ENCODE results near the gene ADAMTS7. TPM values are rescaled to one million over a fixed set of nuclear protein-coding genes. Genes with fewer than 3 reads are reported as not detected.
"Not testable (repeated sequence)": the region's sequence is repeated elsewhere in the genome, so short reads cannot be mapped to it uniquely, and the experiment has no call there.

ADAMTS7 gene
- total and polyA plus RNA-seq, 2 of the 13 experiments (the other 11 are each of a cell fraction or from before 2014, with no cell fraction given), result 0.09 to 0.12 TPM

DNA sequence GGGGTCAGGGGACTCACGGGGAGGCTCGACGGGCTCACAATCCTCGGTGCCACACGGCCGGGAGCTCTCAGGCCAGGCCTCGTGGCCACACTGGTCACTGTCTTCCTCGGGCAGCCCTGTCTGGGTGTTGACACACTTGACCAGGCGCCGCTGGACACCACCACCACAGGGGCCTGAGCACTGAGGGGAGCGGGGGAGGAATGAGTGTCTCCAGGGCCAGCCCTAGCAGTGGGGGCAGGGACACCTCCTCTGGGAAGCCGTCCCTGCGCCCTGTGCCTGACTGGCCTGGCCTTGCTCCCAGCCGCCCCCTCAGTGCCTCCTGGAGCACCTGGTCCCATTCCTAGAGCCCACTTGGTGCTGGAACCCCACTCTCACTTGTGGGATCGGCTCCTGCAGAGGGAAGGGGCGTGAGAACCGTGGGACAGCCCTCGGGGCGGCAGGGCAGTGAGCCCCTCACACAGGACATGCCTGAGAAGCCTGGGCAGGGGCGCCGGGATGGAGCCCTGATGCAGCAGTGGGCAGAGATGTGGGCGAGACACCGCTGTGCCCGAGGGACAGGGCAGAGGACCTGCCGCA is 48.8 kb downstream of the ADAMTS7 start:
- H3K79me2 ChIP-seq (ENCODE audit: insufficient read depth, low read length); H2AFZ ChIP-seq (ENCODE audit: low read length); POLR2A ChIA-PET; H3K9me3 ChIP-seq (ENCODE audit: low read length); FAIRE-seq; CTCF ChIA-PET (ENCODE audit: low intra/inter-chr PET ratio, low total read pairs); DNase-seq (ENCODE audit: low spot score); H3K27ac ChIP-seq (ENCODE audit: extremely low read length, insufficient read depth, low read length); H3K4me2 ChIP-seq (ENCODE audit: low read depth, low read length); BruUV-seq (replicated peaks); H3K4me3 ChIP-seq (replicated peaks in 1 of 3; ENCODE audit: insufficient read depth in 1 of 3, low read depth in 2 of 3, low read length in 3 of 3); H3K36me3 ChIP-seq (replicated peaks in 1 of 2; ENCODE audit: control insufficient read depth in 1 of 2, insufficient read depth in 2 of 2, low read length in 2 of 2); H3K9ac ChIP-seq (ENCODE audit: insufficient read depth, low read depth, low read length); H4K20me1 ChIP-seq (ENCODE audit: insufficient read depth, low read length); H3K4me1 ChIP-seq (ENCODE audit: insufficient read depth, low read length); ATAC-seq; intact Hi-C loops (cut with micrococcal nuclease; ENCODE audit: unreplicated experiment); H3K27me3 ChIP-seq (ENCODE audit: control insufficient read depth in 1 of 2, insufficient read depth in 2 of 2, low read length in 2 of 2): not testable (repeated sequence)
- WGBS (ENCODE audit: low lambda C conversion rate), result 25% methylated on average over 4 of the region's 25 CpGs
- in situ Hi-C loops (cut with HindIII; ENCODE audit: extremely low pct_ligation_motif_present, low pct_unique_long_range_greater_than_20kb), result loop anchor here (5.0 kb wide), 1 partner anchor 775 kb away; no protein-coding TSS in a partner anchor

DNA sequence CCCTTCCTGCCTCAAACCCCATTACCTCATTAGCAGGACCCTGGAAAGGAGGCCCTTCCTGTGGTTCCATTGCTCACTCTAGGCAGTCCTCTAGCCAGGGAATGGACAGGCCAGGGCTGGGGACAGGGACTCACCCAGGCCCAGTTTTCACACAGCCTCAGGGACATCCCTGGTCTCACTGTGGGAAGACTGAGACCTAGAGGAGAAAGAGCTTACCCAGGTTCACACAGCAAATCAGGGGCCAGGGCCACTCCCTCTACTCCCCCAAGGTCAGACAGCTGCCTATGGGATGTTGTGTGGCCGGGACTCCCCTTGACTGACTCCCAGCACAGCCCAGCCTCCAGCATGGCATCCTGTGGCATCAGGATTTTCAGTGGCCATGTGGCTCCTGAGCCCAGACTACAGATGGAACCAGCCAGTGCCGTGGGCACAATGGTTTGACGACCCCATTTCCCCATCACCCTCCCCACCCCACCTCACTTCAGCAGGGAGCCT is 49.3 kb downstream of the ADAMTS7 start:
- FAIRE-seq (no peak), ATAC-seq (no peak), DNase-seq (ENCODE audit: low spot score) (no peak)
- no TSS peak for BruUV-seq (replicated peaks)
- in situ Hi-C loops (cut with HindIII; ENCODE audit: extremely low pct_ligation_motif_present, low pct_unique_long_range_greater_than_20kb) (loop anchor here (5.0 kb wide), 1 partner anchor 775 kb away; no protein-coding TSS in a partner anchor), intact Hi-C loops (cut with micrococcal nuclease; ENCODE audit: unreplicated experiment) (no loop called here)
- H3K4me3 ChIP-seq (replicated peaks in 1 of 3; ENCODE audit: insufficient read depth in 1 of 3, low read depth in 2 of 3, low read length in 3 of 3), result no peak overlapping the region
- no peaks in the 10 kb centered on the region for H3K36me3 ChIP-seq (replicated peaks in 1 of 2; ENCODE audit: control insufficient read depth in 1 of 2, insufficient read depth in 2 of 2, low read length in 2 of 2)
- no peak overlapping the region for H3K4me2 ChIP-seq (ENCODE audit: low read depth, low read length)
- H2AFZ ChIP-seq (ENCODE audit: low read length), result no peak overlapping the region
- H4K20me1 ChIP-seq (ENCODE audit: insufficient read depth, low read length), result no peaks in the 10 kb centered on the region
- H3K27ac ChIP-seq (ENCODE audit: extremely low read length, insufficient read depth, low read length), result no peak overlapping the region
- no peak overlapping the region for H3K9ac ChIP-seq (ENCODE audit: insufficient read depth, low read depth, low read length)
- CTCF ChIA-PET (ENCODE audit: low intra/inter-chr PET ratio, low total read pairs), result no interaction called here
- POLR2A ChIA-PET, result no interaction called here
- no peaks in the 10 kb centered on the region for H3K79me2 ChIP-seq (ENCODE audit: insufficient read depth, low read length)
- peaks cover 0 to 9% of the 10 kb centered on the region in 2 experiments; a peak in 1 of 5 replicates for H3K27me3 ChIP-seq (ENCODE audit: control insufficient read depth in 1 of 2, insufficient read depth in 2 of 2, low read length in 2 of 2)
- no peaks in the 10 kb centered on the region for H3K9me3 ChIP-seq (ENCODE audit: low read length)
- H3K4me1 ChIP-seq (ENCODE audit: insufficient read depth, low read length), result no peaks in the 10 kb centered on the region
- 0% methylated on average over 1 of the region's 3 CpGs for WGBS (ENCODE audit: low lambda C conversion rate)
- no peak for TF ChIP-seq JDP2 (CRISPR knock-in tag; IDR thresholded peaks at IDR 0.05; ENCODE audit: borderline replicate concordance)
- TF ChIP-seq NR2C2 (CRISPR knock-in tag; IDR thresholded peaks at IDR 0.05; ENCODE audit: borderline replicate concordance), result no peak
- TF ChIP-seq, protein P1, sequence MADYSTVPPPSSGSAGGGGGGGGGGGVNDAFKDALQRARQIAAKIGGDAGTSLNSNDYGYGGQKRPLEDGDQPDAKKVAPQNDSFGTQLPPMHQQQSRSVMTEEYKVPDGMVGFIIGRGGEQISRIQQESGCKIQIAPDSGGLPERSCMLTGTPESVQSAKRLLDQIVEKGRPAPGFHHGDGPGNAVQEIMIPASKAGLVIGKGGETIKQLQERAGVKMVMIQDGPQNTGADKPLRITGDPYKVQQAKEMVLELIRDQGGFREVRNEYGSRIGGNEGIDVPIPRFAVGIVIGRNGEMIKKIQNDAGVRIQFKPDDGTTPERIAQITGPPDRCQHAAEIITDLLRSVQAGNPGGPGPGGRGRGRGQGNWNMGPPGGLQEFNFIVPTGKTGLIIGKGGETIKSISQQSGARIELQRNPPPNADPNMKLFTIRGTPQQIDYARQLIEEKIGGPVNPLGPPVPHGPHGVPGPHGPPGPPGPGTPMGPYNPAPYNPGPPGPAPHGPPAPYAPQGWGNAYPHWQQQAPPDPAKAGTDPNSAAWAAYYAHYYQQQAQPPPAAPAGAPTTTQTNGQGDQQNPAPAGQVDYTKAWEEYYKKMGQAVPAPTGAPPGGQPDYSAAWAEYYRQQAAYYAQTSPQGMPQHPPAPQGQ (CRISPR knock-in tag; IDR thresholded peaks at IDR 0.05; ENCODE audit: borderline replicate concordance), result no peak
- no peak for TF ChIP-seq ZNF282 (IDR thresholded peaks at IDR 0.05; ENCODE audit: partially characterized antibody)
- TF ChIP-seq, protein P2, sequence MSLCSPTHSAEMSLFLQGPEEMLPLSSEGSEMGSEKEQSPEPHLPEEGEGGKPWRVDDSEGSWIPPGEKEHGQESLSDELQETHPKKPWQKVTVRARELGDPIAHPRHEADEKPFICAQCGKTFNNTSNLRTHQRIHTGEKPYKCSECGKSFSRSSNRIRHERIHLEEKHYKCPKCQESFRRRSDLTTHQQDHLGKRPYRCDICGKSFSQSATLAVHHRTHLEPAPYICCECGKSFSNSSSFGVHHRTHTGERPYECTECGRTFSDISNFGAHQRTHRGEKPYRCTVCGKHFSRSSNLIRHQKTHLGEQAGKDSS (CRISPR knock-in tag; IDR thresholded peaks at IDR 0.05; ENCODE audit: borderline replicate concordance, low read depth), result no peak
- TF ChIP-seq EEA1 (CRISPR knock-in tag; IDR thresholded peaks at IDR 0.05; ENCODE audit: borderline replicate concordance), result no peak
- TF ChIP-seq MTA1 (CRISPR knock-in tag; IDR thresholded peaks at IDR 0.05; ENCODE audit: borderline replicate concordance), result no peak
- TF ChIP-seq ZKSCAN8 (CRISPR knock-in tag; IDR thresholded peaks at IDR 0.05; ENCODE audit: borderline replicate concordance), result no peak
- TF ChIP-seq ZNF780A (CRISPR knock-in tag; IDR thresholded peaks at IDR 0.05), result no peak
- TF ChIP-seq ZNF335 (CRISPR knock-in tag; IDR thresholded peaks at IDR 0.05), result no peak
- TF ChIP-seq, protein P3, sequence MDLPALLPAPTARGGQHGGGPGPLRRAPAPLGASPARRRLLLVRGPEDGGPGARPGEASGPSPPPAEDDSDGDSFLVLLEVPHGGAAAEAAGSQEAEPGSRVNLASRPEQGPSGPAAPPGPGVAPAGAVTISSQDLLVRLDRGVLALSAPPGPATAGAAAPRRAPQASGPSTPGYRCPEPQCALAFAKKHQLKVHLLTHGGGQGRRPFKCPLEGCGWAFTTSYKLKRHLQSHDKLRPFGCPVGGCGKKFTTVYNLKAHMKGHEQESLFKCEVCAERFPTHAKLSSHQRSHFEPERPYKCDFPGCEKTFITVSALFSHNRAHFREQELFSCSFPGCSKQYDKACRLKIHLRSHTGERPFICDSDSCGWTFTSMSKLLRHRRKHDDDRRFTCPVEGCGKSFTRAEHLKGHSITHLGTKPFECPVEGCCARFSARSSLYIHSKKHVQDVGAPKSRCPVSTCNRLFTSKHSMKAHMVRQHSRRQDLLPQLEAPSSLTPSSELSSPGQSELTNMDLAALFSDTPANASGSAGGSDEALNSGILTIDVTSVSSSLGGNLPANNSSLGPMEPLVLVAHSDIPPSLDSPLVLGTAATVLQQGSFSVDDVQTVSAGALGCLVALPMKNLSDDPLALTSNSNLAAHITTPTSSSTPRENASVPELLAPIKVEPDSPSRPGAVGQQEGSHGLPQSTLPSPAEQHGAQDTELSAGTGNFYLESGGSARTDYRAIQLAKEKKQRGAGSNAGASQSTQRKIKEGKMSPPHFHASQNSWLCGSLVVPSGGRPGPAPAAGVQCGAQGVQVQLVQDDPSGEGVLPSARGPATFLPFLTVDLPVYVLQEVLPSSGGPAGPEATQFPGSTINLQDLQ (CRISPR knock-in tag; IDR thresholded peaks at IDR 0.05), result no peak
- no peak for TF ChIP-seq HMG20A (CRISPR knock-in tag; IDR thresholded peaks at IDR 0.05; ENCODE audit: borderline replicate concordance)
